Activated naive CD4-positive, alpha-beta T cell treated with anti-CD3 and anti-CD28 coated beads, Interleukin-2, amount 50 U/mL, for 16 hours (primary cell): ENCODE results near the gene BPGM.

Experiments
- DNase-seq: peaks from one replicate; pipeline ENCODE4 v3.0.0-alpha.2; 2020

Gene BPGM

DNA sequence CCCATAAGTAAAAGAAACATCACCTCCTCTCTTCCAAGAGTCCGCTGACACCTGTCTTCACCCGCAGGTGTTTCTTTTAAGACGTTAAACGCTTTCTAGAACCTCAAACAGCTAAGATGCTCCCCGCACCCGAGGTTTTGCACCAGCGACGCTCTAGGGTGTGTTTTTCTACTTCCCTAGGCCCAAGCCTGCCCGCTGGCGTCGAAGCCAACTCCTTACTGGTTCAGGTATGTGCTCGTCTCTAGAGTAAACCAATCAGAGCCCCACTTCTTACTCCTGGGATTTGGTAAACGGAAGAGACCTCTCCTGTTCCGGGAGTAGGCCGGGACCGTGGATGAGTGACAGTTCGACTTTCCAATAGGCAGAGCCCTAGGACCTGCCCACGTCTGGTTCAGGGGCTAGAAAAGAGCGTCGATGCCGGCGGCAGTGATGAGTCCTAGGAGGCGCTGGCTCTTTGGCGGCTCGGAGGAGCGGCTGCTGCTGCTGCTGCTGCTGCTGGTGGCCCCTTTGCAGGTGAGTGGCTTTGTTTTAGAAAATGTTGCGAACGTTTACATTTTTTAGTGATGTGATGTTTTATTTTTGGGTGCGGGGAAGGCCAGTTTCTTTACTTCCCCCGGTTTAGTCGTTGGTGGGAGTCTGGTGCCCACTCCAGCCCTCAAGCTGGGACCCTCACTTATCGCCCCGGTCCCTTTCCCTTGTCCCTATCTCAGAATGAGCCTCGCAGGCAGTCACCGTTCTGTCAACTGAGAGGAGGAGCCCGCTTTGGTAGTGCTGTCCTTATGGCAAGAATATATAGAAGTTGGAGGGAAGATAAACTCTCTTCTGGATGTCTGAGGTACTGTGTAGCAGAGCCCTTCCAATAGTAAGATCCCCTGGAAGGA is at the start of gene BPGM:
BPGM (plus strand) TSS at position 429 of the 881 bp plus-strand sequence. CDS start 14,655 bp downstream, outside the sequence.
- peak; percentile 95 for DNase-seq

DNA sequence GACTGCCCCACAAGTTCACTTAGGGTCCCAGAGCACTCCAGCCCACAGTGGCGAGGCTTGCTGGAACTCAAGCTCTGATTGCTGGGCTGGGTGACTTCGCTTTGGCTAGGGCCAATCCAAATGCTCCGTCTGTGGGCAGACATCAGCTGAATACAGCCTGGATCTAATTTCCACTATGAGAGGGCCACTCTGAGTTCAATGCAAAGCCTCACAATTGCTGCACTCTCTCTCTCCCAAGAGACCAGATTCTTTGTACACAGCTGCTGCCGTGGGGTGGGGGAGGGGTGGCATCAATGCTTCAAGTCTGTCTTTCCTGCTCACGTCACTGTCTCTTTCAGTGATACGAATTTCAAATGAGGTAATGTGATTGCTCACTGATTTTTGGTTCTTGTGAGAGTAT is 47.3 kb upstream of the BPGM start:
- DNase-seq: no peak

DNA sequence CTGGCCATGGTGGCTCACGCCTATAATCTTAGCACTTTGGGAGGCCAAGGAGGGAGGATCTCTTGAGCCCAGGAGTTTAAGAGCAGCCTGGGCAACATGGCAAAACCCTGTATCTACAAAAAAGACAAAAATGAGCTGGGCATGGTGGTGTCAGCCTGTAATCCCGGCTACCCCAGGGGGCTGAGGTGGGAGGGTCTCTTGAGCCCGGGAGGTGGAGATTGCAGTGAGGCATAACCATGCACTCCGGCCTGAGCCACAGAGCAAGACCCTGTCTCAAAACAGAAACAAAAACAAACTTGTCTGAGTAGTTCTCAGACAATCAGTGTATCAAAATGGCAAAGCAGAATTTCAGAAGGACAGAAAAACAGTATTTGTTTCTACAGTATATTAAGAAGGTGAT is 45.2 kb upstream of the BPGM start:
- no peak for DNase-seq

DNA sequence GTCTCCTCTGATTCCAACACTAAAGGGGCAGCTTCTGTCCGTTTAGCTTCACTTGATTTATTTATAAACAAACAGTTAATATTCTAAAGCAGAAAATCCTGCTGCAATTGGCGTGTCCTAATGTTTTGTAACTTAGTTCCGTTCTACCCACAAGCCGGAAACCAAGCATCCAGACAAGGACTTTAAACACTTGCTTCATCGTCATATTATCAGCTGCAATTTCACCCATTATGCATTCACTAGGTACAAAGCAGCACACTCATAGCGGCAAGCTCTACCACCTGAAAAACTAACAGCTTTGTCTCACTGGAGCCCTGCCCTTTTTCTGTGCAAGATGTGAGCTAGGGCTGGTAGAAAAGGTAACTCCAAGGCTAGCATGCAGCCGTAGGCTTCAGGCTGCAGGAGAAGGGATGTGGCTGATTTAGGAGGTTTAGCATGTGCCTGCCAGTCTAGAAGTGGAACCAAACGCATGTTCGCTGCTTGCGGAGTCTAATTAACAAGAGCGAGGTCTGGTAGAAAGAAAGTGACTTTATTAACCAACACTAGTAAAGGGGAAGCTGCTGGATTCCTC is 43.7 kb upstream of the BPGM start:
- DNase-seq: no peak

DNA sequence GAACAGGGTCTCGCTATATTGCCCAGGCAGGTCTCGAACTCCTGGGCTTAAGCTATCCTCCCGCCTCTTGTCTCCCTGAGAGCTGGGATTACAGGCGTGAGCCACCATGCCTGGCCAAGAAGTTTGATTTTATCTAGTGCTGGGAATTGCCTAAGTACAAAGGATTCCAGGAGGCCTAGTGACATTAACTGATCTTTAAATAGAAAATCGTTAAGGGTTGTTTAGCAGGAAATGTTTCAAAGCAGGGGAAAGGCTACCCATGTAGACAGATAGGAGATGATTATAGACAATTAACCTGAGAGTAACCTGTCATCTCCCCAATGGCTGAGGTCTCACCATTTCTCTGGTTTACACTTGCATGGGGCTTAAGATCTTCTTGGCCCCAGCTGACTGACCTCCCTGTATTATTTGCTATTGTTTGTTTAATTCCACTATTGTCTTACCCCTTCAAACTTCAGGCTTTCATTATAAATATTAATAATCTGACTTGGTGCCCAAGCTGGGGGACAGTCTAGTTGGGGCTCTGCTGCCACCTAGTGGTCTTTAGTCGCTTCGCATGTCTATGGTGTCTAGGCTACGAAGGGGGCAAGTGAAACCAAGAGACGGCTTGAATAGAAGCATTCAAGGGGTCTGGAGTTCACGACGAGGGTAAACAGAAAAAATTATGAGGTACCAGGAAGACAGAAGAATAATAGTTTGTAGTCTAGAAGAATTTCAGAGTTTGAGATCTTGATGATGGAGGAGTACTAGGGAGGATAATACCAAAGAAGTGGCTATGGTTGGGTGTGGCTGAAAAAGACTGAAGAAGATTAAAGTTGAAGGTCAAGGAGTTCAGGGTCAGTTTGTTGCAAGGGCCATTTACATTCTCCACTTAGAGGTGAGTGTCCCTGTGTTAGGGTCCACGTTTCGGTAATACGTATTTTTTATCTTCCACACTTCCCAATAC is 40.4 kb upstream of the BPGM start:
- DNase-seq: peak; percentile 55

DNA sequence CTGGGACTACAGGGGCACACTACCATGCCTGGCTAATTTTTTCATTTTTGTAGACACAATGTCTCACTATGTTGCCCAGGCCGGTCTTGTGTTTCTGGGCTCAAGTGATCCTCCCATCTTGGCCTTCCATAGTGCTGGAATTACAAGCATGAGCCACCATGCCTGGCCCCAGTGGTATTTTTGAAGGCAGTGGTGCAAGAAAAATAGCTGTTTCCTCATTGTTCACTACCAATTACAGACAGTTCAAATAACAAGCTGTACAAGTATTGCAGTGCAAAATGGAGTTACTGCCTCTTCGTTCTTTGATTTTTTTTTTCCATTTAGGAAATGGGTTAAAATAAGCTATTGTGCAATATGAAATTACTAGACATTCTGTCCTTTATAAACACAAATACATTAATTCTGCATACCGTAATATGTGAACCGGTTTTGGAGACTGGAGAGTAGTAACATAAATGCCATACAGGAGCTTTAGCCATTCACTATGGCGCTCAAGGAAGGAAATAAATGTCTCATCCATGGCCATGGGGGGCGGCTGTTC is 35.0 kb upstream of the BPGM start:
- DNase-seq: no peak

DNA sequence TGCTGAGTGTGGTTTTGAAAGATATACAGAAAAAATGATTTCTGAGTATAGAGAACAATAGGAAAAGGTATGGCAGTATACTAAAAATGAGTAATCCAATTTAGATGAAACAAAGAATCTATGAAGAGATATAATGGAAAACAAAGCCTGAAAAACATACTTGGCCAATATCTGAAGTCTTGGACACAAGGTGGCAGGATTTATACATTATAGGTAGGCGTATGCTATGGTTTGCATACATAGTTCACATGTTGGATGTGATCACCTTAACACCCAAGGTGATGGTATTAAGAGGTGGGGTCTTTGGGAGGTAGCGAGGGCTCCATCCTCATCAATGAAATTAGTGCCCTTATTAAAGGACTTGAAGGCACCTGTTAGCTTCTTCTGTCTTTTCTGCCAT is 34.5 kb upstream of the BPGM start:
- no peak for DNase-seq

DNA sequence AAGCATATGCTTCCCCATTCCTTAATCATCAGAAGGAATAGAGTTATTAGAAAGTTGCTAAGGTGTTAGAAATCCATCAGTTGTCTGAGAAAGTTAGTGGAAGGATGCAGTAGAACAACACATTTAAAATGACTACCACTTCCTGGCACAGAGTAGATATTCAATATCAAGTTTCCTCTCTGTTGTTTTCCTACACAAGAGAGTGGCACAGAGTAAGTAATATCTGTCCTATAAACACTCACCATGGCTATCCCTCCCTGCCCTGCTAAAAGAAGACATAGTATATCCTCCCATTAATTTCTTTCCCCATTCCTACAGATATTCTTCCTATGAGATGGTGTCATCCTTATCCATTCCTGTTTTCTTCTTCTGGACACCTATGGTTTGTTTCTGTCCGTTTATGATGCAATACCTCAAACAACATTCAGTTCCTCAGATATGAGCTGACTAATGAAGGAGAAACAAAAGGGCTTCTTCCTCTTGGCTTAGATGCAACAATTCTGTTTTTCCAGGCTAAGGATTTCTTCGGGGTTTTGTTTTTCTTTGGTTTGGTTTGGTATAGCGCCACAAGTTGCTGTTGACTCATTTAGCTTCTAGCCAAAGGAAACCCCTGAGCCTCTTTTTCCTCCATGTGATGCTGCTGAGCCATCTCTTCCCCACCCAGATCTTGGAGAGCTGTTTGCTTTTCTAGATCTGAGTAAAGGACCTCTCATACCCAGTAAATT is 32.9 kb upstream of the BPGM start:
- no peak for DNase-seq

DNA sequence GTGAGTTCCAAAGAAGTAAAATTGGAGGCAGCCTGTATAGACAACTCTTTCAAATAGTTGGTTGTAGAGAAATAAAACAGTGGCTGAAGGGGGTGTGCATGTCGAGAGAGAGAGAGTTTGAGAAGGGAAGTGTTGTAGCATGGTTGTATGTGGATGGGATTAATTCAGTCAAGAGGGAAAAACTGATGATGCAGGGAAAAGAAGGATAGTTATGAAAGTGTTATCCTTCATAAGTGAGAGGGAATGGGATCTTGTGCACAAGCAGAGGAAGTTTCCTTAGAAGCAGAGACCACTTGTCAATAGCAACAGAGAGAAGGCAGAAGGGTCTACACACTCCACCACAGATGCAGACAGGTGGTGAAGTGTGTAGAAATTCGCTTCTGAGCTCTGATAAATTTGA is 30.0 kb upstream of the BPGM start:
- no peak for DNase-seq

DNA sequence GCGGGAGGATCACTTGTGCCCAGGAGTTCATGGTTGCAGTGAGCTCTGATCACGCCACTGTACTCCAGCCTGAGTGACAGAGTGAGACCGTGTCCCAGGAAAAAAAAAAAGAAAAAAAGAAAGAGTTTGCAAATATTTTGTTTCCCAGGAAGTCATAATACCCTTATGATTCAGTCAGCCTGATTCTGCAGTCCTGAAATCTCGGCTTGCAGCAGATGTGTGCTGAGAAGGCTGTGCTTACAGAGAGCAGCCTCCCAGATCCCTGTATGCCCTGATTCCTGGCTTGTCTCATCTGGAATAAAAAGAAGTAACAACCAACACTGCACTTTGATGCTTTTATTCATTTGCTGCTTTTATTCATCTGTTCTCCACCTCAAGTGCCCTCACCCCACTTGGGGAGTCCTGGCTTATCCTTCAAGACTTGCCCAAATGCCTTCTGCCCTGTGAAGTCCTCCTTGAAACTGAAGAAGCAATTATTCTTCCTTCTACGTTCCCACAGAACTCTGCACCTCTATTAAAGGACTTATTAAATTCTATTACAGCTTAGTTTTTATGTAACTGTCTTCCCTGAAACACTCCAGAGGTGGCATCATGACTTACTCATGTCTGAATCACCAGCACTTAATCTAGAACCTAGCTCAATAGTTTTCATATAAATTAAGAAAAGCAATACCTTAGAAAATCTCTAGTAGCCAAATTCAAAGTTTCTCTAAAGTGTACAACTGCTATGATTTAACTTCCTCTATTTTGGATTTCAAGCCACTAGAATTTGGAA is 27.7 kb upstream of the BPGM start:
- DNase-seq: no peak

DNA sequence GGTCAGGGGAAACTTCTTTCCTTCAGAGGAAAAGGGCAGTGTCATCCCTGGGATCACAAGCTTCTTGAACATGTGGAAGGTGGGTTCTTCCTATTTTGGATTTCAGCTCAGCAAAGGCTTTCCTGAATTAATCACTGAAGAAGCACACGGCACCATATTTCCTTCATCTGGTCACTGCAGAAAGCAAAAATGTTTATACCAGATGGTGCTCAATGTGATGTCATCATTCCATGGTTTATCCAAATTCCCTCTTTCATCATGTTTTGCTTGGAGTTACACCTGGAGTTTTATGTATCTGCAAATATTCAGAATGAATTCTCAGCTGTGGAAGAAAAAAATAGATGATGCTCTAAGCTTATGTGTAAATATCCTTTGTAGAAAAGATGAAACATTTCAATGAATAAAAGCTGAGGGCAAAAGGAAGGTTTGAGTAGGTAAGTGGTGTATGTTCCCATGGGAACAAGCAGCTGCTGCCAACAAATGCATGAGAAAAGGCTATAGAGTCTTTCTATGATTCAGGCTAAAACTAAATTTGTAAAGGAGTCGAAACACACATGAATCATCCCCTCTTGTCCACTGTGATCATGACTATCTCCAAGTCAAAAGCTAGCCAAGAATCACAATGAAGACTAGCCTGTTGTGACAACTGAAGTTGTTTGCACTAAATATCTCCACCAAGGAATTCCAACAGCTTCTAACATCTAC is 26.9 kb upstream of the BPGM start:
- no peak for DNase-seq

DNA sequence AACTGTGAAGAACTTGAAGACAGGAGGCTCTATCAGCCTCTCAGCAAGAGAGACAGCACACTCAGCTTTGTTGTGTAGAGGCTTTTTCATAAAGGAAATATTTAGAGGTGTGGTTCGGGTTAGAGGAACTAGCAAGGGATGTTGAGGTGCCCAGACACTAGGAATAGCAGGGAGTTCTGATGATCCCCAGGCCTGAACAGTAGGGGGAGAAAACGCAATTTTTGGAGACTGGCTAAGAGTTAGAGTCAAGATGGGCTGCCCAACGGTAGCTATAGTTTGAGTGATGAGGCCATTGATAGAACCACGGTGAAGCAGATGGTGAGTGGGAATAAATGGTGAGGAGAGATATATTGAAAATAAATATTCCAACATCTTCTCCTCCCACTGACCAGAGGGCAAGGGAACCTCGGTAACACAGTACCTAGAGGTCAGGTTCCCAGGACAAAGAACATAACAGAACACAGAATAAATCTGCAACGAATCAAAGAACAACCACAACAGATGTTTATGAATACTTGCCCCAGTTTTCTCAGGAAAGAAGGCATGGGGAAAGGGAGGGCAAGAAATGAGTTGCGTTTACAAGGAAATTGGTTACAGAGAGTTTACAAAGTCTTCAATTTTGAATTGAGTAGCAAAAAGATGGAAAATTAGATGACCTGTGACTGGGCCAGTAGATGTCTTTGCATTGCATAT is 24.2 kb upstream of the BPGM start:
- no peak for DNase-seq

DNA sequence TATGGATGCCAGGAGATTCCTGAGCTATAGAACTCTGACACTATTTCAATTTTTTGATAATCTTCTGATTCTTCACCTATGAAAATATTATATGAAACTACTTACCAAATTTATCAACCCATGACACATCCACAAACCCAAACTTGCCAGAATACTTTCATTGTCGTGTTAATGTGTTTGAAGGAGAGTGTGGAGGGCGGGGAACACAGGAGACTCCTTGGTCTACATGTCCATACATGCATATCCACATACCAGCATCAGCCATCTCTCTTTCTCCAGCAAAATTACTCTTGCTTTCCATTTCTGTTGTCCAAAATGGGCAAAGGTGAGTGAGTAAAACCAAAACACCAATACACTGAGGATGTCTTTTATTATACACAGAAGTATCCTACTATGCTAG is 23.5 kb upstream of the BPGM start:
- DNase-seq: no peak

DNA sequence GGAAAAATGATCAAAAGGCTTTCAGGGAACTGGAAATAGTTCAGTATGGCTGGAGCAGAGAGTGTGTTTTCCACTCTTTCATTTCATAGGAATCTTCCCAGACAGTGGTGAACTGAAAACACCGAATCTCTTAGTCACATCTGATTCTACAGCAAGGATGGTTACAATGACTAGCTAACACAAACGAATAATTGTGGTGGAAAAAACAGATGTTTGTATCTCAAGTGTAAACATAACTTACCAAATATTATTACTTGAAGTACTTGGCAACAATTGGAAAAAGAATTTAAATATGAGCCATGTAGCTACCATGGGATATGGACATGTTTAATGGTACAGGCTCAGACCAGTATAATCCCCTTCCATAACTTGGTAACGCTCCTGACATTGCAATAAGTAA is 21.1 kb upstream of the BPGM start:
- DNase-seq: no peak

DNA sequence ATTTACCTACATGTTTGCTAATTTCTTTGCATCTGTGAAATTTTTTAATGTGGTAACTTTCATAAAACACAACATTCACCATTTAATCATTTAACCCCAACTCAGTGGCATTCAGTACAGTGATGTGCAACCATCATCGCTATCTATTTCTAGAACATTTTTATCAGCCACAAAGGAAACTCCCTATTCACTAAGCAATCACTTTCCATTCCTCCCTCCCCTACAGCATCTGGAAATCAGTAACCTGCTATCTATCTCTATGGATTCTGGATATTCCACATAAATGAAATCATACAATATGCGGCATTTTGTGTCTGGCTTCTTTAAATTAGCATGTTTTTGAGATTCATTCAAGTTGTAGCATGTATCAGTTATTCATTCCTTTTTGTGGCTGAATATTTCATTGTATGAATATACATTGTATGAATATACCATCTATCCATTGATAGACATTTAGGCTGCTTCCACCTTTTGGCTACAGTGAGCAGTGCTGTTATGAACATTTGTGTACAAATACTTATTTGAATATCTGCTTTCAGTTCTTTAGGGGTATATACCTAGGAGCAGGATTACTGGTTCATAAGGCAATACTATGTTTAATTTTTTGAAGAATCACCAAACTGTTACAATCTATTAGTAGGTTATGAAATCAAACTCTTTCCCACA is 19.4 kb upstream of the BPGM start:
- DNase-seq: no peak

DNA sequence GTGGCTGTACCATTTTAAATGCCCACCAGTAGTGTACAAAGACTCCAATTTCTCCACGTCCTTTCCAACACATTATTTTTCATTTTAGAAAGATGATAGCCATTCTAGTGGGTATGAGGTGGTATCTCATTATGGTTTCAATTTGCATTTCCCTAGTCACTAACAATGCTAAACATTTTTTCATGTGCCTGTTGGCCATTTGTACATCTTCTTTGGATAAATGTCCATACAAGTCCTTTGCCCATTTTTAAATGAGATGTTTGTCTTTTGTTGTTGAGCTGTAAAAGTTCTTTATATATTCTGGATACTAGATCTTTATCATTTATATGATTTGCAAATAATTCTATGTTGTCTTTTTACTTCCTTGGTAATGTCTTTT is 18.9 kb upstream of the BPGM start:
- no peak for DNase-seq

DNA sequence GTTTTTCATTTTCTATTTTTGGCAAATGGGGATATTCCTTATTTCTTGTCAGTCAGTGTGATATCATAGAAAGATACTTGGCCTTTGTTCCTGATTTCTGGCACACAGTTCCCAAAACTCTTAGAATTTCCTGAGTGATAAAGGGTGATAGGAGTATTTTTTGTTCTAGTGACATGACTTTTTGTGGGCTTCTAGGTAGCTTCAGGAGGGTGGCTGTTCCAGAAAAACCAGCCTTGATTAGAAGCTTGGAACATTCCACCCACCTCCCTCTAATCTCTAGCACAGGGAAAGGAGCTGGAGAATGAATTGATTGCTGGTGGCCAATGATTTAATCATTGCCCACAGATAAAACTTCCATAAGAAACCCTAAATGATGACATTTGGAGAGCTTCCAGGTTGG is 17.2 kb upstream of the BPGM start:
- no peak for DNase-seq

DNA sequence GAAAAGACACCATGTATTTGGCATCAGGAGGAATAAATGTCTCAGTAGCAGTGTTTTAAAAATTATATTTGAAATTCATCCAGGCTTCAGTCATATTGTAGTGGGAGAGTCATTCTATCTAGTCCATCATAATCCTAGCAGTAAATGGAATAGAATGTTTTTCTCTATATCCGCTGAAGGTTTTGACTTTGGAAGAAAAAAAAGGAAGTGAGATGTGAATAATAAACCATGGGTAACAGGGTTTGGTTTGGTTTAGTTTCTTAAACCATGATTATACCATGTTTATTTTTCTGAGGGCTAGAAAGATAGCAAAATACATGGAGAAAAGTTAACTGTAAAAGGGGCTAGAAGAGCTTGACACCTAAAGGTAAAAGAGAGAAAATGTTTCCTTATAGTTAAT is 16.4 kb upstream of the BPGM start:
- no peak for DNase-seq

DNA sequence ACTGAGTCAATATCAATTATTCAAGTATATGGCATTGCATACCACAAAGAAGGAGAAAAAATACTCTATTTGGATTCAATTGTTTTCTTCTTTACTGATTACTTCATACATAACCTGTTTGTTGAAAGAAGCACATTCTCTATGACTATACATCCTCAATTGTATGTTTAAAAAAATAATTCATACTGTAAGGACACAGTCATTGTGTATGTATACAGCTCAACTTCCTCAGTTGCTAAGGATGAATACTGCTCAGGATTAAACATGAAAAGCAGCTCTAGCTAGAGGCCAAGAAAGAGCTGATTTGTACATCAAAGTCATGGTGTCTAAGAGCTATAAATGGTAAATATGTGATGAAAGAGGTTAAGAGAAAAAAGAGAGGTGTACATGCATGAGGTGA is 15.8 kb upstream of the BPGM start:
- no peak for DNase-seq

DNA sequence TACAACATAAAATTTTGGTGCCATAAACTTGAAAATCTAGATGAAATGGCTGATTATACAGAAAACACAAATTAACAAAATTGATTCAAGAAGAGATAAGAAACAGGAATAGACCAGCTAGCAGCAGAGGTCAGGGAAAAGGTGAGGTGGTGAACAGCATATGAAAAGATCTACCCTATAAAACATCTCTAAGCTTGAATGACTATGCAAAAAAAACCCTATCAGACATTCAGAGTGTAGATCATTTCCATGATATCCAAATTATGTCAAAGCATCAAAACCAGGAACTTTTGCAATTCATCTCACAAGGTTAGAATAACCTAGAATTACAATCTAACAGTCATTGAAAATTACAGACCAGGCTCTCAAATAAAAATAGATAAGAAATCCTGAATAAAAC is 14.6 kb upstream of the BPGM start:
- no peak for DNase-seq
